Type B pancreatic cell (in vitro differentiated cells): Measurements from ENCODE around the gene NAA40. TPM values are rescaled to one million over a fixed set of nuclear protein-coding genes. Genes with fewer than 3 reads are reported as not detected.

Experiments used
- DNase-seq: peaks from one replicate; pipeline ENCODE4 v3.0.0; 2021; ENCODE audit warnings: mixed read lengths; ENCODE audit not compliant: unreplicated experiment; ENCODE audit errors: extremely low spot score
- H3K27ac Mint-ChIP-seq: 2 replicates; pipeline ENCODE4 v1.8.0; 2021; ENCODE audit warnings: mild to moderate bottlenecking, mixed read lengths
- H3K27me3 Mint-ChIP-seq: 2 replicates; pipeline ENCODE4 v1.8.0; 2021; ENCODE audit warnings: mixed read lengths
- H3K36me3 Mint-ChIP-seq: 2 replicates; pipeline ENCODE4 v1.8.0; 2021; ENCODE audit warnings: mixed read lengths
- H3K4me1 Mint-ChIP-seq: one replicate; pipeline ENCODE4 v1.8.0; 2021; ENCODE audit warnings: mixed read lengths; ENCODE audit not compliant: unreplicated experiment
- H3K4me3 Mint-ChIP-seq: 2 replicates; pipeline ENCODE4 v1.8.0; 2021; ENCODE audit warnings: mild to moderate bottlenecking, mixed read lengths
- H3K9me3 Mint-ChIP-seq: 2 replicates; pipeline ENCODE4 v1.8.0; 2021; ENCODE audit warnings: mixed read lengths
- CTCF ChIP-seq: fragments of 200-600 bp; sonication (generic); conservative IDR thresholded peaks from 2 replicates; pipeline ENCODE4 v1.5.0; 2021; ENCODE audit warnings: antibody characterized with exemption, mild to moderate bottlenecking
- total RNA-seq: library from RNA; stranded (reverse); gene quantifications from 2 replicates; pipeline ENCODE4 v1.2.1, GENCODE V29; 2021; ENCODE audit warnings: low replicate concordance

NAA40 gene
- total RNA-seq, 1 donor from 2014 or later: 51.2 TPM

- Mint-ChIP-seq H3K4me3 (no peak overlapping the region), H3K4me1 (peaks cover 13% of the 10 kb centered on the region)
- no peak for TF ChIP-seq CTCF
Measured at GRCh38 chr11:63999349-64000025, 60.7 kb downstream of the NAA40 start.

GRCh38 chr11:64000026-64000739 lies 61.4 kb downstream of the NAA40 start:
- peak; percentile 90 for TF ChIP-seq CTCF
- peak overlapping the region; percentile 34 for H3K4me3 Mint-ChIP-seq
- no peaks in the 10 kb centered on the region for H3K27me3 Mint-ChIP-seq
- H3K4me1 Mint-ChIP-seq: peaks cover 13% of the 10 kb centered on the region
- H3K27ac Mint-ChIP-seq: no peak overlapping the region
- H3K36me3 Mint-ChIP-seq: peaks cover 3% of the 10 kb centered on the region
- peak; percentile 85 for DNase-seq
- no peaks in the 10 kb centered on the region for H3K9me3 Mint-ChIP-seq

More at GRCh38 chr11:63999349-64000025, 60.7 kb downstream of the NAA40 start:
- no peaks in the 10 kb centered on the region for H3K27me3 Mint-ChIP-seq
- no peaks in the 10 kb centered on the region for H3K9me3 Mint-ChIP-seq
- peaks cover 3% of the 10 kb centered on the region for H3K36me3 Mint-ChIP-seq
- peak; percentile 89 for DNase-seq
- no peak overlapping the region for H3K27ac Mint-ChIP-seq

- H3K4me3 Mint-ChIP-seq: peak overlapping the region; percentile 28
- DNase-seq: no peak
- H3K4me1 Mint-ChIP-seq: peaks cover 13% of the 10 kb centered on the region
- no peak overlapping the region for H3K27ac Mint-ChIP-seq
- peaks cover 3% of the 10 kb centered on the region for H3K27me3 Mint-ChIP-seq
- H3K36me3 Mint-ChIP-seq: peaks cover 3% of the 10 kb centered on the region
- no peaks in the 10 kb centered on the region for H3K9me3 Mint-ChIP-seq
- peak; percentile 50 for TF ChIP-seq CTCF
Measured at GRCh38 chr11:64000740-64001483, 62.1 kb downstream of the NAA40 start.

- Mint-ChIP-seq H3K4me1 (peaks cover 14% of the 10 kb centered on the region), H3K27me3 (peaks cover 10% of the 10 kb centered on the region), H3K9me3 (no peaks in the 10 kb centered on the region), H3K27ac (no peak overlapping the region), H3K36me3 (peaks cover 3% of the 10 kb centered on the region), H3K4me3 (peak overlapping the region; percentile 28)
- no peak for TF ChIP-seq CTCF
- no peak for DNase-seq
Measured at GRCh38 chr11:64001484-64002420, 63.0 kb downstream of the NAA40 start.
